Stimulated activated effector memory CD8-positive, alpha-beta T cell treated with anti-CD3 and anti-CD28 coated beads, Interleukin-12 subunit alpha, Interleukin-12 subunit beta, amount 100 ng/mL, for 72 hours (primary cell): Measurements from ENCODE around the gene RARRES2.
A peak's percentile ranks its signal among the peaks of the same experiment; 100 is the strongest.

Experiments used
- ATAC-seq: fragments of 150-1000 bp; cut with Tn5 transposase; 2 replicates; pipeline ENCODE4 v1.10.0; 2021
- DNase-seq, 2 donors: peaks; one replicate each; pipeline ENCODE4 v3.0.0; 2021 to 2022; ENCODE audit warnings: low spot score in 2 of 2
- H3K27ac Mint-ChIP-seq: one replicate; pipeline ENCODE4 v1.8.0; 2022; ENCODE audit warnings: mild to moderate bottlenecking, mixed read lengths
- H3K36me3 Mint-ChIP-seq: one replicate; pipeline ENCODE4 v1.8.0; 2022; ENCODE audit warnings: mild to moderate bottlenecking, mixed read lengths
- H3K4me1 Mint-ChIP-seq: one replicate; pipeline ENCODE4 v1.8.0; 2022; ENCODE audit warnings: mixed read lengths
- H3K4me3 Mint-ChIP-seq: one replicate; pipeline ENCODE4 v1.8.0; 2022; ENCODE audit warnings: mild to moderate bottlenecking, mixed read lengths
- H3K9me3 Mint-ChIP-seq: one replicate; pipeline ENCODE4 v1.8.0; 2022; ENCODE audit warnings: mixed read lengths

The RARRES2 gene

GRCh38 chr7:150358988-150359621 lies 17.7 kb upstream of the RARRES2 start:
- Mint-ChIP-seq H3K27ac (peak overlapping the region; percentile 33), H3K9me3 (no peaks in the 10 kb centered on the region), H3K4me3 (no peak overlapping the region), H3K36me3 (peaks cover 9% of the 10 kb centered on the region), H3K4me1 (peaks cover 34% of the 10 kb centered on the region)
- ATAC-seq, result no peak
- no peak for DNase-seq

- no peak overlapping the region for H3K4me3 Mint-ChIP-seq
- DNase-seq (no peak), ATAC-seq (peak; percentile 53)
- peaks cover 9% of the 10 kb centered on the region for H3K36me3 Mint-ChIP-seq
- peak overlapping the region; percentile 33 for H3K27ac Mint-ChIP-seq
- H3K9me3 Mint-ChIP-seq, result no peaks in the 10 kb centered on the region
- peaks cover 34% of the 10 kb centered on the region for H3K4me1 Mint-ChIP-seq
These were observed 17.0 kb upstream of the RARRES2 start for GRCh38 chr7:150358433-150358832.

GRCh38 chr7:150357771-150358427 lies 16.5 kb upstream of the RARRES2 start:
- H3K9me3 Mint-ChIP-seq, result no peaks in the 10 kb centered on the region
- H3K36me3 Mint-ChIP-seq, result peaks cover 9% of the 10 kb centered on the region
- DNase-seq (no peak), ATAC-seq (peak; percentile 53)
- peak overlapping the region; percentile 33 for H3K27ac Mint-ChIP-seq
- H3K4me3 Mint-ChIP-seq, result peak overlapping the region; percentile 44
- H3K4me1 Mint-ChIP-seq, result peaks cover 34% of the 10 kb centered on the region

- H3K9me3 Mint-ChIP-seq, result no peaks in the 10 kb centered on the region
- peak overlapping the region; percentile 44 for H3K4me3 Mint-ChIP-seq
- DNase-seq, result peak; percentile 27 to 73
These were observed 15.8 kb upstream of the RARRES2 start for GRCh38 chr7:150357270-150357669.

GRCh38 chr7:150356265-150356897 lies 15.0 kb upstream of the RARRES2 start:
- Mint-ChIP-seq H3K27ac (no peak overlapping the region), H3K9me3 (no peaks in the 10 kb centered on the region), H3K36me3 (peaks cover 9% of the 10 kb centered on the region), H3K4me3 (no peak overlapping the region), H3K4me1 (peaks cover 34% of the 10 kb centered on the region)
- no peak for DNase-seq
- no peak for ATAC-seq

More at GRCh38 chr7:150357270-150357669, 15.8 kb upstream of the RARRES2 start:
- ATAC-seq, result peak; percentile 91
- Mint-ChIP-seq H3K4me1 (peaks cover 34% of the 10 kb centered on the region), H3K27ac (peak overlapping the region; percentile 11), H3K36me3 (peaks cover 9% of the 10 kb centered on the region)

GRCh38 chr7:150355666-150356059 lies 14.2 kb upstream of the RARRES2 start:
- H3K36me3 Mint-ChIP-seq, result peaks cover 9% of the 10 kb centered on the region
- DNase-seq, result no peak
- H3K4me3 Mint-ChIP-seq, result no peak overlapping the region
- ATAC-seq, result no peak
- no peaks in the 10 kb centered on the region for H3K9me3 Mint-ChIP-seq
- no peak overlapping the region for H3K27ac Mint-ChIP-seq
- H3K4me1 Mint-ChIP-seq, result peaks cover 34% of the 10 kb centered on the region

- DNase-seq, result no peak
These were observed 10.3 kb upstream of the RARRES2 start for GRCh38 chr7:150351587-150352194.

GRCh38 chr7:150346922-150347321 lies 5.5 kb upstream of the RARRES2 start:
- Mint-ChIP-seq H3K27ac (no peak overlapping the region), H3K9me3 (no peaks in the 10 kb centered on the region), H3K4me3 (no peak overlapping the region), H3K4me1 (no peaks in the 10 kb centered on the region), H3K36me3 (no peaks in the 10 kb centered on the region)
- DNase-seq (no peak), ATAC-seq (no peak)

More at GRCh38 chr7:150351587-150352194, 10.3 kb upstream of the RARRES2 start:
- Mint-ChIP-seq H3K9me3 (no peaks in the 10 kb centered on the region), H3K36me3 (no peaks in the 10 kb centered on the region), H3K4me3 (no peak overlapping the region), H3K27ac (no peak overlapping the region), H3K4me1 (no peaks in the 10 kb centered on the region)
- no peak for ATAC-seq

GRCh38 chr7:150345012-150345411 lies 3.6 kb upstream of the RARRES2 start:
- peaks cover 10% of the 10 kb centered on the region for H3K4me1 Mint-ChIP-seq

GRCh38 chr7:150344299-150344698 lies 2.9 kb upstream of the RARRES2 start:
- Mint-ChIP-seq H3K27ac (no peak overlapping the region), H3K4me3 (no peak overlapping the region), H3K36me3 (no peaks in the 10 kb centered on the region), H3K4me1 (peaks cover 12% of the 10 kb centered on the region), H3K9me3 (no peaks in the 10 kb centered on the region)
- ATAC-seq, result no peak
- no peak for DNase-seq

More at GRCh38 chr7:150345012-150345411, 3.6 kb upstream of the RARRES2 start:
- no peak for ATAC-seq
- Mint-ChIP-seq H3K36me3 (no peaks in the 10 kb centered on the region), H3K9me3 (no peaks in the 10 kb centered on the region), H3K27ac (no peak overlapping the region), H3K4me3 (no peak overlapping the region)
- no peak for DNase-seq

GRCh38 chr7:150343225-150343624 lies 1.8 kb upstream of the RARRES2 start:
- Mint-ChIP-seq H3K36me3 (peaks cover under 1% of the 10 kb centered on the region), H3K4me1 (peaks cover 13% of the 10 kb centered on the region), H3K4me3 (no peak overlapping the region), H3K9me3 (no peaks in the 10 kb centered on the region), H3K27ac (no peak overlapping the region)
- DNase-seq, result no peak
- ATAC-seq, result no peak

GRCh38 chr7:150342121-150342408 lies 636 bp upstream of the RARRES2 start:
- no peak for ATAC-seq
- Mint-ChIP-seq H3K9me3 (no peaks in the 10 kb centered on the region), H3K4me3 (no peak overlapping the region), H3K27ac (no peak overlapping the region), H3K36me3 (peaks cover 7% of the 10 kb centered on the region), H3K4me1 (peaks cover 21% of the 10 kb centered on the region)
- no peak for DNase-seq

- DNase-seq (no peak), ATAC-seq (no peak)
- H3K9me3 Mint-ChIP-seq, result no peaks in the 10 kb centered on the region
- H3K4me3 Mint-ChIP-seq, result no peak overlapping the region
- no peak overlapping the region for H3K27ac Mint-ChIP-seq
- H3K4me1 Mint-ChIP-seq, result peaks cover 21% of the 10 kb centered on the region
- peaks cover 15% of the 10 kb centered on the region for H3K36me3 Mint-ChIP-seq
These were observed 560 bp downstream of the RARRES2 start for GRCh38 chr7:150340875-150341262.

GRCh38 chr7:150340024-150340749 lies 1.2 kb downstream of the RARRES2 start:
- no peak for DNase-seq
- Mint-ChIP-seq H3K36me3 (peaks cover 15% of the 10 kb centered on the region), H3K4me1 (peaks cover 21% of the 10 kb centered on the region), H3K9me3 (no peaks in the 10 kb centered on the region), H3K27ac (peak overlapping the region; percentile 37), H3K4me3 (no peak overlapping the region)
- peak; percentile 45 for ATAC-seq

GRCh38 chr7:150339409-150339809 lies 2.0 kb downstream of the RARRES2 start:
- ATAC-seq (no peak), DNase-seq (no peak)
- Mint-ChIP-seq H3K9me3 (no peaks in the 10 kb centered on the region), H3K4me3 (no peak overlapping the region), H3K4me1 (peaks cover 21% of the 10 kb centered on the region), H3K36me3 (peaks cover 15% of the 10 kb centered on the region), H3K27ac (no peak overlapping the region)
